HepG2 (cell line): ENCODE results near the gene KANSL1.

Source experiments
- POLR2A ChIP-seq, 2 experiments: IDR thresholded peaks; 2 replicates each; pipeline ENCODE4 v1.6.1; 2011; ENCODE audit warnings: low read depth in 2 of 2, low read length in 2 of 2, mild to moderate bottlenecking in 1 of 2, moderate library complexity in 1 of 2; ENCODE audit not compliant: insufficient read depth in 1 of 2
- ZNF225 ChIP-seq: sonication (generic); formaldehyde crosslinking; IDR thresholded peaks from 2 replicates; pipeline ENCODE4 v1.4.0; 2020; ENCODE audit warnings: mild to moderate bottlenecking, missing genetic modification reagents

DNA sequence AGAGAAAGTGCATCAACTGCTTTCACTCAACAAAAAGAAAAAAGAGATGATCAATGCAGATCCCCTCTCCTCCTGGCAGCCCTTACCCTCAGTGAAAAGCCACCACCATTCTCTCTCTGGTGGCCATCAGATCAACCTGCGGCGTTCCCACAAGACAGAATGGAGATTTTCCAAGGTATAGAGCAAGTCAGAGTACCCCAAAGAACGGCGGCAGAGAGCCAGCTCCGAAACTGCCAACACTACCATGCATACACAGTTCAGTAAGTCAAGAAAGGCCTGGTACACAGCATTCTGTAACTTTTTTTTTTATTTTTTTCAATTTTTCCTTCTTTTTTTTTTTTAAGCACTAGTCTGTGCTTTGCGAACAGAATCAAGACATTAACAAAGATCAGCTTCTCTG, 163.6 kb downstream of the KANSL1 start:
- TF ChIP-seq POLR2A (IDR thresholded peaks at IDR 0.05; ENCODE audit: insufficient read depth in 1 of 2, low read depth in 2 of 2, low read length in 2 of 2) (no peak), ZNF225 (no peak)
